K562 (cell line): ENCODE results near the gene PGAP3. TPM values are rescaled to one million over a fixed set of nuclear protein-coding genes. Genes with fewer than 3 reads are reported as not detected.

Experiments used
- BACH1 ChIP-seq: fragments of 200-800 bp; sonication (Bioruptor generic); IDR thresholded peaks from 2 replicates; pipeline ENCODE4 v1.6.1; 2016; ENCODE audit warnings: missing genetic modification characterization, missing compliant biosample characterization
- CEBPG ChIP-seq, 3 experiments: fragments of 200-800 bp in 1 of 3; sonication (Bioruptor generic) in 1 of 3; sonication (generic) in 1 of 3; formaldehyde crosslinking in 1 of 3; IDR thresholded peaks in 2 of 3; conservative IDR thresholded peaks in 1 of 3; 2 replicates each; pipeline versions ENCODE4 v1.6.1 to v1.8.0; 2016 to 2022; ENCODE audit warnings: missing compliant biosample characterization in 2 of 3, missing genetic modification characterization in 2 of 3, mild to moderate bottlenecking in 1 of 3, missing genetic modification reagents in 1 of 3
- CHCHD3 ChIP-seq: fragments of 250-450 bp; sonication (Bioruptor Pico); IDR thresholded peaks from 2 replicates; pipeline ENCODE4 v2.1.2; 2022; ENCODE audit warnings: mild to moderate bottlenecking
- COPS2 ChIP-seq: fragments of 450-650 bp; conservative IDR thresholded peaks from 2 replicates; pipeline ENCODE4 v1.6.1; 2016; ENCODE audit warnings: mild to moderate bottlenecking, moderate library complexity
- E2F3 ChIP-seq: fragments of 250-450 bp; sonication (Bioruptor Pico); IDR thresholded peaks from 2 replicates; pipeline ENCODE4 v1.4.0; 2020; ENCODE audit warnings: mild to moderate bottlenecking
- KLF13 ChIP-seq: fragments of 450-650 bp; IDR thresholded peaks from 2 replicates; pipeline ENCODE4 v1.6.1; 2016; ENCODE audit warnings: missing genetic modification characterization, low read depth, mild to moderate bottlenecking, missing compliant biosample characterization, moderate library complexity, borderline replicate concordance
- MAFG ChIP-seq: fragments of 450-650 bp; conservative IDR thresholded peaks from 2 replicates; pipeline ENCODE4 v1.6.1; 2016; ENCODE audit warnings: missing genetic modification characterization, missing compliant biosample characterization
- MCM7 ChIP-seq, 2 experiments: fragments of 450-650 bp; IDR thresholded peaks; 2 replicates each; pipeline ENCODE4 v1.6.1; 2016 to 2018
- NCOA1 ChIP-seq: fragments of 450-650 bp; IDR thresholded peaks from 2 replicates; pipeline ENCODE4 v1.6.1; 2016; ENCODE audit warnings: low read depth
- RFX1 ChIP-seq: fragments of 450-650 bp; IDR thresholded peaks from 2 replicates; pipeline ENCODE4 v1.6.1; 2016; ENCODE audit warnings: mild to moderate bottlenecking, moderate library complexity
- SMARCE1 ChIP-seq: fragments of 450-650 bp; IDR thresholded peaks from 2 replicates; pipeline ENCODE4 v1.7.1; 2016; ENCODE audit warnings: mild to moderate bottlenecking
- TAF15 ChIP-seq: fragments of 200-400 bp; formaldehyde crosslinking; IDR thresholded peaks from 2 replicates; pipeline ENCODE4 v1.6.1; 2017; ENCODE audit warnings: mild to moderate bottlenecking, low read depth, low read length, moderate library complexity
- ZFPM2 ChIP-seq: fragments of 250-450 bp; sonication (Bioruptor Pico); IDR thresholded peaks from 2 replicates; pipeline ENCODE4 v1.5.1; 2022; ENCODE audit warnings: mild to moderate bottlenecking
- ZNF165 ChIP-seq: fragments of 250-450 bp; sonication (Bioruptor Pico); IDR thresholded peaks from 2 replicates; pipeline ENCODE4 v1.4.0; 2020; ENCODE audit warnings: borderline replicate concordance
- ZNF431 ChIP-seq: sonication (generic); formaldehyde crosslinking; IDR thresholded peaks from 2 replicates; pipeline ENCODE4 v1.8.0; 2022; ENCODE audit warnings: mild to moderate bottlenecking, missing genetic modification reagents
- ZNF586 ChIP-seq: fragments of 450-650 bp; formaldehyde crosslinking; conservative IDR thresholded peaks from 2 replicates; pipeline ENCODE4 v1.4.0; 2020; ENCODE audit warnings: mild to moderate bottlenecking, moderate library complexity
- polyA plus RNA-seq, 8 experiments: library from polyadenylated mRNA; depleted of rRNA in 4 of 8; stranded (reverse) in 5 of 8; unstranded in 3 of 8; fragments of >200 nt; fragmentation: Nextera tagmentation in 2 of 8; fragmentation: Illumina TruSeq in 1 of 8; extraction: Ambion mirVana in 2 of 8; extraction: Trizol in 1 of 8; gene quantifications; 2 replicates each; pipeline versions ENCODE4 v1.2.1 to v1.2.3, GENCODE V29; 2011 to 2014; ENCODE audit warnings: inconsistent platforms in 1 of 8, missing spikeins in 1 of 8
- total RNA-seq, 7 experiments: library from RNA; depleted of rRNA in 6 of 7; stranded (reverse); fragments of >200 nt in 6 of 7; fragmentation: Illumina TruSeq in 2 of 7; extraction: Trizol in 2 of 7; gene quantifications; 2 replicates each; pipeline versions ENCODE4 v1.2.1 to v1.2.3, GENCODE V29; 2011 to 2021; ENCODE audit warnings: low replicate concordance in 1 of 7
- TF ChIP-seq, protein P1 (sequence below): fragments of 450-650 bp; IDR thresholded peaks from 2 replicates; pipeline ENCODE4 v1.6.1; 2016; ENCODE audit warnings: low read depth
- TF ChIP-seq, protein P2 (sequence below): fragments of 250-450 bp; sonication (Bioruptor Pico); IDR thresholded peaks from 2 replicates; pipeline ENCODE4 v1.5.0; 2021; ENCODE audit warnings: mild to moderate bottlenecking, borderline replicate concordance

PGAP3 gene
- total and polyA plus RNA-seq, 9 of the 15 experiments (the other 6 are each of a cell fraction or from before 2014, with no cell fraction given): 0.38 to 9.4 (median 4.5) TPM

DNA sequence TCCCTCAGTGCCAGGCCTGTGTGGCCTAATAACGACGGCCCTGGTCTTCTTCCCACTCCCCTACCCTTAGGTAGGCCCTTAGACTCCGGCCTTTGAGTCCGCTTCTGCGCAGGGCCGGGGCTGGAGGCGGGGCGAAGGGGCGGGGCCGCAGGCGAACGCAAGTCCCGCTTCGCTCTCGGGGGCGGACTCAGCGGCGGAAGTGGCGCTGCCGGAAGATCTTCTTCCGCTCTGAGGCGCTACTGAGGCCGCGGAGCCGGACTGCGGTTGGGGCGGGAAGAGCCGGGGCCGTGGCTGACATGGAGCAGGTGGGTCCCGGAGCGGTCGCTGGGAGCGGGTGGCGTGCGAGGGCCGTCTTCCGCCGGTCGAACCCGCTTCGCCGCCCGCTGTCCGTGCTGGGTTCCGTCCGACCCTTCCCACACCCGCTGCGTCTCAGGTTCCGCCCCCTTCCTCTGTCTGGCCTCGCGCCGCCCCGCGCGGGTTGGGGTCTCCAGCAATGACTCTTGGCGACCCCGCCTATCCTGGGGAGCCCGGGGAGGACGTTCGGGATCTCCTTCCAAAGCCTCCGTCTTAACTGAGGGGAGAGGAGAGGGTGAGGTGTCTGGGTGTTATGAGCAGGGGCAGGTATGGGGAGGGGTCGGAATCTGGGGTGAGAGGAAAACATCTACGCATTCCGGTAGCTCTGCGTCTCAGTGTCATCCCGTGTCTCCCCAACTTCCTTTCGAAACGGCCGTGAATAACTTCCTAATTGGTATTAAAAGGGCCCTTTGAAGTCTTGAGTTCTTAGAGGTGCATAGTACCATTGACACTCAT lies 50.7 kb downstream of the PGAP3 start, which contains the start of gene STARD3 (continued):
- TF ChIP-seq KLF13: peak; percentile 77; the same call in 1 of the 2 replicates
- no peak for TF ChIP-seq ZFPM2 (CRISPR knock-in tag)
- no peak for TF ChIP-seq CEBPG (CRISPR knock-in tag; IDR thresholded peaks at IDR 0.05)
- no peak for TF ChIP-seq CEBPG (tag; conservative IDR thresholded peaks at IDR 0.05 in 1 of 2, IDR thresholded peaks at IDR 0.05 in 1 of 2)
- TF ChIP-seq MAFG: no peak
- TF ChIP-seq BACH1 (tag): no peak
- TF ChIP-seq NCOA1: peak; percentile 96
- TF ChIP-seq E2F3 (CRISPR knock-in tag): no peak
- no peak for TF ChIP-seq TAF15
- TF ChIP-seq RFX1: no peak
- TF ChIP-seq, protein P1, sequence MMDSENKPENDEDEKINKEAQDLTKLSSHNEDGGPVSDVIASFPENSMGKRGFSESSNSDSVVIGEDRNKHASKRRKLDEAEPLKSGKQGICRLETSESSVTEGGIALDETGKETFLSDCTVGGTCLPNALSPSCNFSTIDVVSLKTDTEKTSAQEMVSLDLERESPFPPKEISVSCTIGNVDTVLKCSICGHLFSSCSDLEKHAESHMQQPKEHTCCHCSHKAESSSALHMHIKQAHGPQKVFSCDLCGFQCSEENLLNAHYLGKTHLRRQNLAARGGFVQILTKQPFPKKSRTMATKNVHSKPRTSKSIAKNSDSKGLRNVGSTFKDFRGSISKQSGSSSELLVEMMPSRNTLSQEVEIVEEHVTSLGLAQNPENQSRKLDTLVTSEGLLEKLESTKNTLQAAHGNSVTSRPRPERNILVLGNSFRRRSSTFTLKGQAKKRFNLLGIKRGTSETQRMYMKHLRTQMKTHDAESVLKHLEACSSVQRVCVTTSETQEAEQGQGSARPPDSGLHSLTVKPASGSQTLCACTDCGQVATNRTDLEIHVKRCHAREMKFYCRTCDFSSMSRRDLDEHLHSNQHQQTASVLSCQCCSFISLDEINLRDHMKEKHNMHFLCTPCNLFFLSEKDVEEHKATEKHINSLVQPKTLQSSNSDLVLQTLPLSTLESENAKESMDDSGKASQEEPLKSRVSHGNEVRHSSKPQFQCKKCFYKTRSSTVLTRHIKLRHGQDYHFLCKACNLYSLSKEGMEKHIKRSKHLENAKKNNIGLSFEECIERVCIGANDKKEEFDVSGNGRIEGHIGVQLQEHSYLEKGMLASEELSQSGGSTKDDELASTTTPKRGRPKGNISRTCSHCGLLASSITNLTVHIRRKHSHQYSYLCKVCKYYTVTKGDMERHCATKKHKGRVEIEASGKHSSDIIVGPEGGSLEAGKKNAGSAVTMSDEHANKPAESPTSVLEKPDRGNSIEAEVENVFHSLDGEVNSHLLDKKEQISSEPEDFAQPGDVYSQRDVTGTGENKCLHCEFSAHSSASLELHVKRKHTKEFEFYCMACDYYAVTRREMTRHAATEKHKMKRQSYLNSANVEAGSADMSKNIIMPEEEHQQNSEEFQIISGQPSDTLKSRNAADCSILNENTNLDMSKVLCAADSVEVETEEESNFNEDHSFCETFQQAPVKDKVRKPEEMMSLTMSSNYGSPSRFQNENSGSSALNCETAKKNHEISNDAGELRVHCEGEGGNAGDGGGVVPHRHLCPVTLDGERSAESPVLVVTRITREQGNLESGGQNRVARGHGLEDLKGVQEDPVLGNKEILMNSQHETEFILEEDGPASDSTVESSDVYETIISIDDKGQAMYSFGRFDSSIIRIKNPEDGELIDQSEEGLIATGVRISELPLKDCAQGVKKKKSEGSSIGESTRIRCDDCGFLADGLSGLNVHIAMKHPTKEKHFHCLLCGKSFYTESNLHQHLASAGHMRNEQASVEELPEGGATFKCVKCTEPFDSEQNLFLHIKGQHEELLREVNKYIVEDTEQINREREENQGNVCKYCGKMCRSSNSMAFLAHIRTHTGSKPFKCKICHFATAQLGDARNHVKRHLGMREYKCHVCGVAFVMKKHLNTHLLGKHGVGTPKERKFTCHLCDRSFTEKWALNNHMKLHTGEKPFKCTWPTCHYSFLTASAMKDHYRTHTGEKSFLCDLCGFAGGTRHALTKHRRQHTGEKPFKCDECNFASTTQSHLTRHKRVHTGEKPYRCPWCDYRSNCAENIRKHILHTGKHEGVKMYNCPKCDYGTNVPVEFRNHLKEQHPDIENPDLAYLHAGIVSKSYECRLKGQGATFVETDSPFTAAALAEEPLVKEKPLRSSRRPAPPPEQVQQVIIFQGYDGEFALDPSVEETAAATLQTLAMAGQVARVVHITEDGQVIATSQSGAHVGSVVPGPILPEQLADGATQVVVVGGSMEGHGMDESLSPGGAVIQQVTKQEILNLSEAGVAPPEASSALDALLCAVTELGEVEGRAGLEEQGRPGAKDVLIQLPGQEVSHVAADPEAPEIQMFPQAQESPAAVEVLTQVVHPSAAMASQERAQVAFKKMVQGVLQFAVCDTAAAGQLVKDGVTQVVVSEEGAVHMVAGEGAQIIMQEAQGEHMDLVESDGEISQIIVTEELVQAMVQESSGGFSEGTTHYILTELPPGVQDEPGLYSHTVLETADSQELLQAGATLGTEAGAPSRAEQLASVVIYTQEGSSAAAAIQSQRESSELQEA: 0 out of 2 replicates have a peak, but pooled peaks have one; percentile 19
- TF ChIP-seq SMARCE1: no peak
- TF ChIP-seq MCM7 (IDR thresholded peaks at IDR 0.05): no peak
- TF ChIP-seq COPS2: no peak
- TF ChIP-seq ZNF165 (CRISPR knock-in tag): no peak
- no peak for TF ChIP-seq ZNF586 (CRISPR knock-in tag)
- TF ChIP-seq ZNF431: no peak
- TF ChIP-seq CHCHD3 (CRISPR knock-in tag): no peak
- TF ChIP-seq, protein P2, sequence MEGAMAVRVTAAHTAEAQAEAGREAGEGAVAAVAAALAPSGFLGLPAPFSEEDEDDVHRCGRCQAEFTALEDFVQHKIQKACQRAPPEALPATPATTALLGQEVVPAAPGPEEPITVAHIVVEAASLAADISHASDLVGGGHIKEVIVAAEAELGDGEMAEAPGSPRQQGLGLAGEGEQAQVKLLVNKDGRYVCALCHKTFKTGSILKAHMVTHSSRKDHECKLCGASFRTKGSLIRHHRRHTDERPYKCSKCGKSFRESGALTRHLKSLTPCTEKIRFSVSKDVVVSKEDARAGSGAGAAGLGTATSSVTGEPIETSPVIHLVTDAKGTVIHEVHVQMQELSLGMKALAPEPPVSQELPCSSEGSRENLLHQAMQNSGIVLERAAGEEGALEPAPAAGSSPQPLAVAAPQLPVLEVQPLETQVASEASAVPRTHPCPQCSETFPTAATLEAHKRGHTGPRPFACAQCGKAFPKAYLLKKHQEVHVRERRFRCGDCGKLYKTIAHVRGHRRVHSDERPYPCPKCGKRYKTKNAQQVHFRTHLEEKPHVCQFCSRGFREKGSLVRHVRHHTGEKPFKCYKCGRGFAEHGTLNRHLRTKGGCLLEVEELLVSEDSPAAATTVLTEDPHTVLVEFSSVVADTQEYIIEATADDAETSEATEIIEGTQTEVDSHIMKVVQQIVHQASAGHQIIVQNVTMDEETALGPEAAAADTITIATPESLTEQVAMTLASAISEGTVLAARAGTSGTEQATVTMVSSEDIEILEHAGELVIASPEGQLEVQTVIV: no peak
